Measurements from ENCODE around the gene CCDC57.

The CCDC57 gene

GRCh38 chr17:82101767-82102679, 110.6 kb downstream of the CCDC57 start:
- no peak for TF ChIP-seq CTCF (IDR thresholded peaks at IDR 0.05; ENCODE audit: insufficient read depth, low read length, poor library complexity, severe bottlenecking)
- Histone ChIP-seq H3K4me2 (ENCODE audit: low read depth, low read length, poor library complexity, severe bottlenecking) (no peak overlapping the region), H3K36me3 (ENCODE audit: low read length) (no peaks in the 10 kb centered on the region), H3K4me3 (ENCODE audit: insufficient read depth, low read length, poor library complexity, severe bottlenecking) (no peak overlapping the region), H2AFZ (ENCODE audit: low read depth, low read length, severe bottlenecking) (no peak overlapping the region), H3K27me3 (ENCODE audit: low read length) (no peaks in the 10 kb centered on the region), H3K79me2 (ENCODE audit: insufficient read depth, low read length) (peaks cover 10% of the 10 kb centered on the region), H3F3A (ENCODE audit: insufficient read depth) (peaks cover 36% of the 10 kb centered on the region), H4K20me1 (ENCODE audit: low read depth, low read length) (no peaks in the 10 kb centered on the region), H3K27ac (ENCODE audit: low read depth, low read length) (peak overlapping the region; percentile 94), H3K9me3 (ENCODE audit: insufficient read depth, low read length) (no peaks in the 10 kb centered on the region), H3K9me2 (replicated peaks; ENCODE audit: insufficient read depth, low read length) (no peaks in the 10 kb centered on the region), H3K9ac (ENCODE audit: low read length) (no peak overlapping the region)

GRCh38 chr17:82101301-82101715, 111.3 kb downstream of the CCDC57 start:
- peak overlapping the region; percentile 94; the same call in 1 of the 2 replicates for H3K27ac ChIP-seq (ENCODE audit: low read depth, low read length)
- H3K4me3 ChIP-seq (ENCODE audit: insufficient read depth, low read length, poor library complexity, severe bottlenecking): no peak overlapping the region
- no peaks in the 10 kb centered on the region for H3K9me3 ChIP-seq (ENCODE audit: insufficient read depth, low read length)
- H3K9me2 ChIP-seq (replicated peaks; ENCODE audit: insufficient read depth, low read length): no peaks in the 10 kb centered on the region
- H3K27me3 ChIP-seq (ENCODE audit: low read length): no peaks in the 10 kb centered on the region
- peak overlapping the region; percentile 82 for H3K4me2 ChIP-seq (ENCODE audit: low read depth, low read length, poor library complexity, severe bottlenecking)
- no peak for TF ChIP-seq CTCF (IDR thresholded peaks at IDR 0.05; ENCODE audit: insufficient read depth, low read length, poor library complexity, severe bottlenecking)
- no peak for TF ChIP-seq EZH2phosphoT487 (conservative IDR thresholded peaks at IDR 0.05; ENCODE audit: low read length)
- H3K9ac ChIP-seq (ENCODE audit: low read length): no peak overlapping the region
- no peak overlapping the region for H2AFZ ChIP-seq (ENCODE audit: low read depth, low read length, severe bottlenecking)
- no peaks in the 10 kb centered on the region; the same call in 1 of the 2 replicates for H4K20me1 ChIP-seq (ENCODE audit: low read depth, low read length)
- H3F3A ChIP-seq (ENCODE audit: insufficient read depth): peaks cover 36% of the 10 kb centered on the region
- H3K36me3 ChIP-seq (ENCODE audit: low read length): no peaks in the 10 kb centered on the region
- H3K79me2 ChIP-seq (ENCODE audit: insufficient read depth, low read length): peaks cover 17% of the 10 kb centered on the region

GRCh38 chr17:82100502-82101298, 111.9 kb downstream of the CCDC57 start:
- Histone ChIP-seq H3K4me3 (ENCODE audit: insufficient read depth, low read length, poor library complexity, severe bottlenecking) (no peak overlapping the region), H3K27me3 (ENCODE audit: low read length) (no peaks in the 10 kb centered on the region), H3K79me2 (ENCODE audit: insufficient read depth, low read length) (peaks cover 23% of the 10 kb centered on the region), H3K36me3 (ENCODE audit: low read length) (no peaks in the 10 kb centered on the region), H4K20me1 (ENCODE audit: low read depth, low read length) (no peaks in the 10 kb centered on the region; the same call in 1 of the 2 replicates), H3K9me2 (replicated peaks; ENCODE audit: insufficient read depth, low read length) (no peaks in the 10 kb centered on the region), H3F3A (ENCODE audit: insufficient read depth) (peaks cover 36% of the 10 kb centered on the region), H3K27ac (ENCODE audit: low read depth, low read length) (peak overlapping the region; percentile 94), H3K9me3 (ENCODE audit: insufficient read depth, low read length) (no peaks in the 10 kb centered on the region), H3K4me2 (ENCODE audit: low read depth, low read length, poor library complexity, severe bottlenecking) (peak overlapping the region; percentile 82), H2AFZ (ENCODE audit: low read depth, low read length, severe bottlenecking) (no peak overlapping the region), H3K9ac (ENCODE audit: low read length) (peak overlapping the region; percentile 97)
- no peak for TF ChIP-seq EZH2phosphoT487 (conservative IDR thresholded peaks at IDR 0.05; ENCODE audit: low read length)
- no peak for TF ChIP-seq CTCF (IDR thresholded peaks at IDR 0.05; ENCODE audit: insufficient read depth, low read length, poor library complexity, severe bottlenecking)

All from SU-DHL-6 (cell line).